ENCODE results near the gene MYO9A. TPM values are rescaled to one million over a fixed set of nuclear protein-coding genes. Genes with fewer than 3 reads are reported as not detected.

Gene MYO9A
- total RNA-seq, 1 experiment from 2014 or later, result 21.4 TPM

DNA sequence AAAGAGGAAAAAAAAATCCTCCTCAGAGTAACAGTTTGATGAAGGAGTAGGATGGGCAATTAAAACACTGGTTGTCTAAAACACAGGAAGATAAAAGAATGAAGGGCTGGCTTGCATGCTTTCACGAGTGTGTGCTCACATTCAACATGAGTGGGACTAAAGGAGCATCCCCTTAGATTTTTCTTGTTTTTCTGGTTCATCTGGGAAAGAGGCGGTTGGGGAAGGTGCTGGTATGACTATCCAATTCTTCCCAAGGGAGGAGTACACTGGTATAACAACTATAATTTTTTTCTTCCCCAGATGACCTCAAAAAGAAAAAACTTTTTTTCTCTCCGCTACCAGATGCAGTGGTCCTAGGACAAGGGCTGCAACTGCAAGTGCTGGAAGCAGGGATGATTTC is 143.7 kb downstream of the MYO9A start:
- Histone ChIP-seq H3T11ph (ENCODE audit: low read length) (no peak overlapping the region), H3K4ac (ENCODE audit: low read depth, low read length) (no peak overlapping the region), H2AK5ac (ENCODE audit: insufficient read length, low read length) (no peak overlapping the region), H3K4me1 (ENCODE audit: insufficient read depth, low read length) (no peaks in the 10 kb centered on the region), H3K79me2 (ENCODE audit: insufficient read depth, low read length) (no peaks in the 10 kb centered on the region), H3K9ac (ENCODE audit: extremely low read depth, insufficient read length, low read length) (no peak overlapping the region), H2BK5ac (ENCODE audit: insufficient read length, low read length) (no peak overlapping the region), H3K4me2 (ENCODE audit: insufficient read depth, insufficient read length, low read length) (no peak overlapping the region), H3K23me2 (ENCODE audit: insufficient read length, low read depth, low read length, poor library complexity, severe bottlenecking) (no peaks in the 10 kb centered on the region), H3K79me1 (ENCODE audit: insufficient read depth, low read depth, low read length, poor library complexity, severe bottlenecking) (no peaks in the 10 kb centered on the region), H4K8ac (replicated peaks; ENCODE audit: insufficient read length, low read depth, low read length) (no peak overlapping the region), H2BK120ac (ENCODE audit: low read depth, low read length, poor library complexity, severe bottlenecking) (no peak overlapping the region), H3K27ac (ENCODE audit: insufficient read length, low read depth, low read length) (no peak overlapping the region), H4K91ac (ENCODE audit: insufficient read length, low read depth, low read length) (no peak overlapping the region), H4K20me1 (ENCODE audit: control insufficient read depth, insufficient read depth, insufficient read length) (no peaks in the 10 kb centered on the region), H2BK20ac (ENCODE audit: low read depth, low read length, poor library complexity, severe bottlenecking) (no peak overlapping the region), H4K5ac (ENCODE audit: insufficient read length, low read depth, low read length) (no peak overlapping the region), H3K9me3 (ENCODE audit: control insufficient read depth, low read depth, low read length) (no peaks in the 10 kb centered on the region), H2BK12ac (ENCODE audit: insufficient read length, low read depth, low read length) (no peak overlapping the region), H3K14ac (ENCODE audit: insufficient read depth, low read length) (no peak overlapping the region), H2AFZ (ENCODE audit: low read length) (no peak overlapping the region), H3K23ac (ENCODE audit: insufficient read length, low read depth, low read length) (no peak overlapping the region), H2BK15ac (ENCODE audit: low read depth, low read length) (no peak overlapping the region), H3K27me3 (ENCODE audit: insufficient read depth, low read length) (no peaks in the 10 kb centered on the region), H3K18ac (ENCODE audit: insufficient read length, low read depth, low read length) (no peak overlapping the region), H3K56ac (ENCODE audit: insufficient read length, low read depth, low read length) (no peak overlapping the region)
- Mint-ChIP-seq H3K4me1 (no peaks in the 10 kb centered on the region; a peak in 1 of 4 replicates), H3K4me3 (no peak overlapping the region), H3K36me3 (ENCODE audit: insufficient read depth in 1 of 3, low read depth in 3 of 3) (peaks cover 0 to 6% (median 0%) of the 10 kb centered on the region in 3 experiments; a peak in 2 of 7 replicates), H3K9me3 (no peaks in the 10 kb centered on the region), H3K27ac (no peak overlapping the region), H3K27me3 (ENCODE audit: low read depth) (no peaks in the 10 kb centered on the region)
- WGBS (ENCODE audit: extremely low coverage, insufficient read length, low lambda C conversion rate), result no CpG with 5 or more reads among the region's 3 CpGs
- no peak for DNase-seq
- TF ChIP-seq, protein P1, sequence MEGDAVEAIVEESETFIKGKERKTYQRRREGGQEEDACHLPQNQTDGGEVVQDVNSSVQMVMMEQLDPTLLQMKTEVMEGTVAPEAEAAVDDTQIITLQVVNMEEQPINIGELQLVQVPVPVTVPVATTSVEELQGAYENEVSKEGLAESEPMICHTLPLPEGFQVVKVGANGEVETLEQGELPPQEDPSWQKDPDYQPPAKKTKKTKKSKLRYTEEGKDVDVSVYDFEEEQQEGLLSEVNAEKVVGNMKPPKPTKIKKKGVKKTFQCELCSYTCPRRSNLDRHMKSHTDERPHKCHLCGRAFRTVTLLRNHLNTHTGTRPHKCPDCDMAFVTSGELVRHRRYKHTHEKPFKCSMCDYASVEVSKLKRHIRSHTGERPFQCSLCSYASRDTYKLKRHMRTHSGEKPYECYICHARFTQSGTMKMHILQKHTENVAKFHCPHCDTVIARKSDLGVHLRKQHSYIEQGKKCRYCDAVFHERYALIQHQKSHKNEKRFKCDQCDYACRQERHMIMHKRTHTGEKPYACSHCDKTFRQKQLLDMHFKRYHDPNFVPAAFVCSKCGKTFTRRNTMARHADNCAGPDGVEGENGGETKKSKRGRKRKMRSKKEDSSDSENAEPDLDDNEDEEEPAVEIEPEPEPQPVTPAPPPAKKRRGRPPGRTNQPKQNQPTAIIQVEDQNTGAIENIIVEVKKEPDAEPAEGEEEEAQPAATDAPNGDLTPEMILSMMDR (conservative IDR thresholded peaks at IDR 0.05), result no peak
